Panc1 (cell line): ENCODE results near the gene BIVM. TPM values are rescaled to one million over a fixed set of nuclear protein-coding genes. Genes with fewer than 3 reads are reported as not detected.

Source experiments
- ATAC-seq: fragments of 200-7000 bp; cut with Tn5 transposase; 2 replicates; pipeline ENCODE4 v1.9.1; 2020; ENCODE audit warnings: mild to moderate bottlenecking, moderate library complexity
- BruUV-seq: library from RNA; stranded (reverse); fragments of 400-500 nt; replicated peaks from 2 replicates; lab custom pipeline; 2021; lab: Mats Ljungman, UMichigan
- CTCF ChIA-PET: fragments of 300-600 bp; sonication (Branson Sonifier 250); formaldehyde crosslinking; loops from one replicate; lab custom pipeline; 2022; ENCODE audit warnings: antibody characterized with exemption; lab: Charles Lee
- POLR2A ChIA-PET: fragments of 300-600 bp; sonication (Branson Sonifier 250); formaldehyde crosslinking; loops from one replicate; lab custom pipeline; 2022; ENCODE audit warnings: antibody characterized with exemption; lab: Charles Lee
- DNase-seq: peaks from one replicate; pipeline ENCODE4 v3.0.0-alpha.2; 2010; ENCODE audit warnings: low read depth, low spot score
- H3K27ac ChIP-seq: 2 replicates; pipeline ENCODE4 v1.5.1; 2011; ENCODE audit warnings: mild to moderate bottlenecking, low read length, inconsistent platforms
- H3K27me3 ChIP-seq: fragments of 200-500 bp; sonication (Bioruptor generic); 2 replicates; pipeline ENCODE4 v1.6.0; 2014; ENCODE audit warnings: low read length, inconsistent platforms; ENCODE audit not compliant: control insufficient read depth, insufficient read depth
- H3K36me3 ChIP-seq: fragments of 200-500 bp; sonication (Bioruptor generic); 2 replicates; pipeline ENCODE4 v1.5.1; 2014; ENCODE audit warnings: inconsistent platforms, mild to moderate bottlenecking, low read length, moderate library complexity; ENCODE audit not compliant: control insufficient read depth, insufficient read depth
- H3K4me1 ChIP-seq: 2 replicates; pipeline ENCODE4 v1.5.1; 2011; ENCODE audit warnings: inconsistent platforms, mild to moderate bottlenecking, low read length, moderate library complexity; ENCODE audit not compliant: control insufficient read depth, insufficient read depth
- H3K4me3 ChIP-seq, 2 experiments: 2 replicates each; pipeline ENCODE4 v1.5.1; 2011 to 2012; ENCODE audit warnings: low read depth in 2 of 2, low read length in 2 of 2, mild to moderate bottlenecking in 2 of 2, inconsistent platforms in 1 of 2, moderate library complexity in 1 of 2
- H3K9me3 ChIP-seq: fragments of 200-500 bp; sonication (Bioruptor generic); 2 replicates; pipeline ENCODE4 v1.5.1; 2014; ENCODE audit warnings: low read depth, mild to moderate bottlenecking, inconsistent platforms, low read length, moderate library complexity; ENCODE audit not compliant: control insufficient read depth, insufficient read depth
- POLR2AphosphoS5 ChIP-seq: IDR thresholded peaks from 2 replicates; pipeline ENCODE4 v1.6.1; 2012; ENCODE audit warnings: mild to moderate bottlenecking, low read depth, low read length, moderate library complexity
- SIN3A ChIP-seq: IDR thresholded peaks from 2 replicates; pipeline ENCODE4 v1.6.1; 2012; ENCODE audit warnings: low read depth, mild to moderate bottlenecking, low read length, moderate library complexity, borderline replicate concordance; ENCODE audit not compliant: insufficient read depth
- TCF7L2 ChIP-seq: IDR thresholded peaks from 2 replicates; pipeline ENCODE4 v1.6.1; 2011; ENCODE audit warnings: mild to moderate bottlenecking, low read depth, low read length, inconsistent platforms
- in situ Hi-C: cut with HindIII; loops from 2 replicates; pipeline ENCODE4 v1.10.0; 2016; ENCODE audit warnings: low sequenced_read_pairs, low pct_unique_long_range_greater_than_20kb
- intact Hi-C: fragments of 100-400 bp; cut with micrococcal nuclease; formaldehyde crosslinking; loops from one replicate; pipeline ENCODE4 v1.10.0; 2022; ENCODE audit not compliant: unreplicated experiment
- total RNA-seq: library from RNA; stranded (reverse); gene quantifications from one replicate; pipeline ENCODE4 v1.2.1, GENCODE V29; 2021; ENCODE audit not compliant: unreplicated experiment
- TF ChIP-seq, protein P1 (sequence below), 2 experiments: IDR thresholded peaks; 2 replicates each; pipeline ENCODE4 v1.6.1; 2011 to 2012; ENCODE audit warnings: low read depth in 2 of 2, control low read depth in 1 of 2, low read length in 1 of 2, mild to moderate bottlenecking in 1 of 2, moderate library complexity in 1 of 2; ENCODE audit not compliant: insufficient read depth in 1 of 2
- TF ChIP-seq, protein P2 (sequence below): fragments of 450-650 bp; IDR thresholded peaks from 2 replicates; pipeline ENCODE4 v1.5.1; 2017; ENCODE audit warnings: mild to moderate bottlenecking

BIVM gene
- total RNA-seq, 1 experiment from 2014 or later: 10.5 TPM

DNA sequence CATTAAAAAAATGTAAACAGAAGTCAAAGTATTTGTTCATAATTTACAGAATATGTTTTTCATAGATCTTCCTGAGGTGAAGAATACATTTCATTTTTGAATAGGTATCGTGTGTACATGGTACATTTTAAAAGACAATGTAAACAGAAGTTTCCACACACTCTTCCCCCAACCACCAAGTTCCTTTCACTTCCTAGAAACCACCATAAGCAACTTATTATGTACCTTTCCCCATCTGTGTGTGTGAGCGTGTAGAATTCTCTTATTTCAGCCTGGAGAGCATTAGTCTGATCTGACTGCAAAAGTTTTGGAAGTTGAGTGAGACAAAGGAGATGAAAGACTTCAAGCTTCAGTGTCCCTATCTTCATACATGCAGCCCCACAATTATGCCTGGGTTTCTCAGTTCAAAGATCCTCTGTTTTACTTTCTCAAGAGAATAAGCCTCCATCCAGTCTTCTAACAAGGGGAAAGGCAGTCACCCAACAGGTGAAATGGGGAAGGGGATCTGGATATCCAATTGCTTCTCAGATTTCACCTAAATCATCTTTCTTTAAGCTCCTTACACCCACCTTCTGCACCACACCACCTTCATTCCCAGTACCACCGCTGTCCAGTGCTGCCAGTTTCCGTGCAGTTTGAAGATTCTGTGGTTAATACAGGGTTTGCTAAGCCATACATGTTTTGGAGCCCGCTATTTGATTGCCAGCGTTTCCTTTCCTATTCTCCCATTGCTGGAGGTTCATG lies 27.4 kb upstream of the BIVM start:
- POLR2A ChIA-PET: interaction anchor here (0.7 kb wide), 1 partner anchor 423 kb away, joined by 5 read pairs; no protein-coding TSS in a partner anchor
- TF ChIP-seq POLR2AphosphoS5 (no peak), TCF7L2 (no peak), SIN3A (no peak)
- TF ChIP-seq, protein P1, sequence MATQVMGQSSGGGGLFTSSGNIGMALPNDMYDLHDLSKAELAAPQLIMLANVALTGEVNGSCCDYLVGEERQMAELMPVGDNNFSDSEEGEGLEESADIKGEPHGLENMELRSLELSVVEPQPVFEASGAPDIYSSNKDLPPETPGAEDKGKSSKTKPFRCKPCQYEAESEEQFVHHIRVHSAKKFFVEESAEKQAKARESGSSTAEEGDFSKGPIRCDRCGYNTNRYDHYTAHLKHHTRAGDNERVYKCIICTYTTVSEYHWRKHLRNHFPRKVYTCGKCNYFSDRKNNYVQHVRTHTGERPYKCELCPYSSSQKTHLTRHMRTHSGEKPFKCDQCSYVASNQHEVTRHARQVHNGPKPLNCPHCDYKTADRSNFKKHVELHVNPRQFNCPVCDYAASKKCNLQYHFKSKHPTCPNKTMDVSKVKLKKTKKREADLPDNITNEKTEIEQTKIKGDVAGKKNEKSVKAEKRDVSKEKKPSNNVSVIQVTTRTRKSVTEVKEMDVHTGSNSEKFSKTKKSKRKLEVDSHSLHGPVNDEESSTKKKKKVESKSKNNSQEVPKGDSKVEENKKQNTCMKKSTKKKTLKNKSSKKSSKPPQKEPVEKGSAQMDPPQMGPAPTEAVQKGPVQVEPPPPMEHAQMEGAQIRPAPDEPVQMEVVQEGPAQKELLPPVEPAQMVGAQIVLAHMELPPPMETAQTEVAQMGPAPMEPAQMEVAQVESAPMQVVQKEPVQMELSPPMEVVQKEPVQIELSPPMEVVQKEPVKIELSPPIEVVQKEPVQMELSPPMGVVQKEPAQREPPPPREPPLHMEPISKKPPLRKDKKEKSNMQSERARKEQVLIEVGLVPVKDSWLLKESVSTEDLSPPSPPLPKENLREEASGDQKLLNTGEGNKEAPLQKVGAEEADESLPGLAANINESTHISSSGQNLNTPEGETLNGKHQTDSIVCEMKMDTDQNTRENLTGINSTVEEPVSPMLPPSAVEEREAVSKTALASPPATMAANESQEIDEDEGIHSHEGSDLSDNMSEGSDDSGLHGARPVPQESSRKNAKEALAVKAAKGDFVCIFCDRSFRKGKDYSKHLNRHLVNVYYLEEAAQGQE (IDR thresholded peaks at IDR 0.05; ENCODE audit: insufficient read depth in 1 of 2, low read depth in 2 of 2, low read length in 1 of 2): no peak
- TF ChIP-seq, protein P2, sequence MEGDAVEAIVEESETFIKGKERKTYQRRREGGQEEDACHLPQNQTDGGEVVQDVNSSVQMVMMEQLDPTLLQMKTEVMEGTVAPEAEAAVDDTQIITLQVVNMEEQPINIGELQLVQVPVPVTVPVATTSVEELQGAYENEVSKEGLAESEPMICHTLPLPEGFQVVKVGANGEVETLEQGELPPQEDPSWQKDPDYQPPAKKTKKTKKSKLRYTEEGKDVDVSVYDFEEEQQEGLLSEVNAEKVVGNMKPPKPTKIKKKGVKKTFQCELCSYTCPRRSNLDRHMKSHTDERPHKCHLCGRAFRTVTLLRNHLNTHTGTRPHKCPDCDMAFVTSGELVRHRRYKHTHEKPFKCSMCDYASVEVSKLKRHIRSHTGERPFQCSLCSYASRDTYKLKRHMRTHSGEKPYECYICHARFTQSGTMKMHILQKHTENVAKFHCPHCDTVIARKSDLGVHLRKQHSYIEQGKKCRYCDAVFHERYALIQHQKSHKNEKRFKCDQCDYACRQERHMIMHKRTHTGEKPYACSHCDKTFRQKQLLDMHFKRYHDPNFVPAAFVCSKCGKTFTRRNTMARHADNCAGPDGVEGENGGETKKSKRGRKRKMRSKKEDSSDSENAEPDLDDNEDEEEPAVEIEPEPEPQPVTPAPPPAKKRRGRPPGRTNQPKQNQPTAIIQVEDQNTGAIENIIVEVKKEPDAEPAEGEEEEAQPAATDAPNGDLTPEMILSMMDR: no peak
- in situ Hi-C loops (no loop called here), intact Hi-C loops (no loop called here)
- Histone ChIP-seq H3K36me3 (no peaks in the 10 kb centered on the region; the same call in 1 of the 2 replicates), H3K4me1 (no peaks in the 10 kb centered on the region; the same call in 1 of the 2 replicates), H3K4me3 (no peak overlapping the region), H3K9me3 (no peaks in the 10 kb centered on the region), H3K27me3 (no peaks in the 10 kb centered on the region), H3K27ac (no peak overlapping the region)
- CTCF ChIA-PET: no interaction called here
- DNase-seq (no peak), ATAC-seq (no peak)
- BruUV-seq: TSS peak; percentile 59

DNA sequence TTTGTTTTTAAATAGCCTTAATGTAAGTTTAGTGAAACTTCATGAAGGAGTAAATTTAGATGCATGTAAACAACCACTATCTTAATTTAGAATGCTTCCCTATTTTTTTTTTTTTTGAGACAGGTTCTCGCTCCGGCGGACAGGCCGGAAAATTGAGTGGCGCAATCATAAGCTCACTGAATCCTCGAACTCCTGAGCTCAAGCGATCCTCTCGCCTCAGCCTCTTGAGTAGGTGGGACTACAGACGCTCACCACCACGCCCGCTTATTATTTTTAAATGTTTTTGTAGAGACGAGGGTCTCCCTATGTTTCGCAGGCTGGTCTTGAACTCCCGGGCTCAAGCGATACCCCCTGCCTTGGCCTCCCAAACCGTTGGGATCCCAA lies 26.9 kb upstream of the BIVM start:
- no TSS peak for BruUV-seq

More for the DNA sequence above, 26.9 kb upstream of the BIVM start:
- ATAC-seq (no peak), DNase-seq (no peak)
- TF ChIP-seq, protein P2: no peak
- TF ChIP-seq TCF7L2 (no peak), POLR2AphosphoS5 (no peak), SIN3A (no peak)
- TF ChIP-seq, protein P1 (IDR thresholded peaks at IDR 0.05; ENCODE audit: insufficient read depth in 1 of 2, low read depth in 2 of 2, low read length in 1 of 2): no peak
- H3K9me3 ChIP-seq: no peaks in the 10 kb centered on the region
- in situ Hi-C loops (no loop called here), intact Hi-C loops (no loop called here)
- no peak overlapping the region for H3K27ac ChIP-seq
- ChIA-PET CTCF (no interaction called here), POLR2A (interaction anchor here (0.7 kb wide), 1 partner anchor 424 kb away, joined by 5 read pairs; no protein-coding TSS in a partner anchor)
- H3K36me3 ChIP-seq: no peaks in the 10 kb centered on the region; the same call in 1 of the 2 replicates
- no peaks in the 10 kb centered on the region; the same call in 1 of the 2 replicates for H3K4me1 ChIP-seq
- no peaks in the 10 kb centered on the region for H3K27me3 ChIP-seq
- no peak overlapping the region; a peak in 1 of 4 replicates for H3K4me3 ChIP-seq
